NK-92 treated with Interleukin-12 subunit alpha and Interleukin-12 subunit beta, amount 100 ng/mL, for 24 hours (cell line): ENCODE results near the gene OLFM4.

ENCODE experiments used
- DNase-seq: peaks from one replicate; lab custom pipeline; 2025; lab: John Stamatoyannopoulos, UW

Gene OLFM4

GRCh38 chr13:53068585-53069520 lies 40.2 kb downstream of the OLFM4 start:
- DNase-seq, result no peak

- no peak for DNase-seq
Observed at GRCh38 chr13:53069800-53070199, 41.2 kb downstream of the OLFM4 start.

GRCh38 chr13:53073711-53074110 lies 45.1 kb downstream of the OLFM4 start:
- DNase-seq, result no peak

GRCh38 chr13:53074114-53074513 lies 45.5 kb downstream of the OLFM4 start:
- no peak for DNase-seq

GRCh38 chr13:53075356-53076041 lies 46.9 kb downstream of the OLFM4 start:
- DNase-seq, result no peak

- DNase-seq, result no peak
Observed at GRCh38 chr13:53079691-53080090, 51.1 kb downstream of the OLFM4 start.

GRCh38 chr13:53088871-53089270 lies 60.3 kb downstream of the OLFM4 start:
- no peak for DNase-seq

- no peak for DNase-seq
Observed at GRCh38 chr13:53089951-53090350, 61.3 kb downstream of the OLFM4 start.

- DNase-seq, result no peak
Observed at GRCh38 chr13:53090461-53090860, 61.8 kb downstream of the OLFM4 start.

- no peak for DNase-seq
Observed at GRCh38 chr13:53092931-53093330, 64.3 kb downstream of the OLFM4 start.

- DNase-seq, result no peak
Observed at GRCh38 chr13:53098455-53098854, 69.8 kb downstream of the OLFM4 start.

- DNase-seq, result no peak
Observed at GRCh38 chr13:53100394-53101063, 71.9 kb downstream of the OLFM4 start.
